SK-N-DZ (cell line): ENCODE data around the gene MAP4K4.
A peak's percentile ranks its signal among the peaks of the same experiment; 100 is the strongest.
"Not testable (repeated sequence)": the region's sequence is repeated elsewhere in the genome, so short reads cannot be mapped to it uniquely, and the experiment has no call there.

ENCODE experiments used
- DNase-seq: peaks from one replicate; pipeline ENCODE4 v3.0.0-alpha.2; 2015; ENCODE audit warnings: low spot score

Gene MAP4K4

GRCh38 chr2:101741775-101742520, 44.4 kb downstream of the MAP4K4 start:
- no peak for DNase-seq

- no peak for DNase-seq
These were observed 45.0 kb downstream of the MAP4K4 start for GRCh38 chr2:101742547-101742946.

- DNase-seq, result no peak
These were observed 45.8 kb downstream of the MAP4K4 start for GRCh38 chr2:101743288-101743687.

GRCh38 chr2:101744832-101745231, 47.3 kb downstream of the MAP4K4 start:
- DNase-seq, result no peak

- DNase-seq, result no peak
These were observed 48.5 kb downstream of the MAP4K4 start for GRCh38 chr2:101745711-101746694.

GRCh38 chr2:101748000-101748399, 50.5 kb downstream of the MAP4K4 start:
- no peak for DNase-seq

- DNase-seq, result not testable (repeated sequence)
These were observed 51.0 kb downstream of the MAP4K4 start for GRCh38 chr2:101748462-101748861.

GRCh38 chr2:101750688-101751087, 53.2 kb downstream of the MAP4K4 start:
- no peak for DNase-seq

GRCh38 chr2:101751276-101751815, 53.8 kb downstream of the MAP4K4 start:
- no peak for DNase-seq

GRCh38 chr2:101751875-101752619, 54.5 kb downstream of the MAP4K4 start:
- DNase-seq, result no peak

GRCh38 chr2:101752716-101753616, 55.5 kb downstream of the MAP4K4 start:
- DNase-seq, result peak; percentile 58

GRCh38 chr2:101753720-101754490, 56.4 kb downstream of the MAP4K4 start:
- DNase-seq, result no peak

GRCh38 chr2:101754618-101755017, 57.1 kb downstream of the MAP4K4 start:
- no peak for DNase-seq

- DNase-seq, result no peak
These were observed 58.8 kb downstream of the MAP4K4 start for GRCh38 chr2:101756266-101756665.

GRCh38 chr2:101758001-101758400, 60.5 kb downstream of the MAP4K4 start:
- no peak for DNase-seq

GRCh38 chr2:101759162-101759561, 61.7 kb downstream of the MAP4K4 start:
- no peak for DNase-seq

- peak; percentile 36 for DNase-seq
These were observed 65.1 kb downstream of the MAP4K4 start for GRCh38 chr2:101762451-101763171.

- no peak for DNase-seq
These were observed 66.2 kb downstream of the MAP4K4 start for GRCh38 chr2:101763496-101764333.
